NAMALWA (cell line): ENCODE measurements around the gene SEMA6B.
A peak's percentile ranks its signal among the peaks of the same experiment; 100 is the strongest.

Experiments used
- DNase-seq: peaks from one replicate; pipeline ENCODE4 v3.0.0-alpha.2; 2015; ENCODE audit warnings: low spot score

Gene SEMA6B

DNA sequence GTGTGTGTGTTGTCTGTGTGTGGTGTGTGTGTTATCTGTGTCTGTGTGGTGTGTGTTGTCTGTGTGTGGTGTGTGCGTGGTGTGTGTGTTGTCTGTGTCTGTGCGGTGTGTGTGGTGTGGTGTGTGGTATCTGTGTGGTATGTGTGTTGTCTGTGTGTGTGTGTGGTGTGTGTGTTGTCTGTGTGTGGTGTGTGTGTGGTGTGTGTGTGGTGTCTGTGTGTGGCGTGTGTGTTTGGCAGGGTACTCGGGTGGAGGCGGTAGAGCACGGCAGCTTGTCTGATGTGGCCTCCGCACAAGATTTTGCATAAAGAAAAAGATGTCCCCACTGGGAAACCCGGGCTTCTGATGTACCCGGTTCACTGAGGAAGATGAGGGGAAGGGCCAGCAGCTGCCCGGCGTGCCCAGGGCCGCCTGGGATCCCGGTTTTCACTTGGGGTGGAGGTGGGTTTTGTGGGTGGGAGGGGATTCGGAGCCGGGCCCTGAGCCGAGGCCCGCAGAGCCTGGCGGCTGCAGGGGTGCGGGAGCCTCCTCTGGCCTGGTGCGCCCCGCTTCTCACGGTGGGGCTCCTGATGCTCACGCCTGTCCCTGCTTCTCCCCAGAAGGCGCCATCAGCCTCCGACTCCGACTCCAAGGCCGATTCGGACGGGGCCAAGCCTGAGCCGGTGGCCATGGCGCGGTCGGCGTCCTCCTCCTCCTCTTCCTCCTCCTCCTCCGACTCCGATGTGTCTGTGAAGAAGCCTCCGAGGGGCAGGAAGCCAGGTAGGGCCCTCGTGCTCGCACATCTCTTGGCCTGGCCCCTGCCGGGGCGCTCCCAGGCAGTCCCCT is 66.2 kb downstream of the SEMA6B start:
- DNase-seq, result peak; percentile 47
